Neural progenitor cell (in vitro differentiated cells): ENCODE results near the gene HAND2.

Experiments
- EZH2 ChIP-seq: fragments of 200-600 bp; sonication (generic); IDR thresholded peaks from 2 replicates; pipeline ENCODE4 v1.6.1; 2017; ENCODE audit warnings: antibody characterized with exemption, mild to moderate bottlenecking, moderate library complexity
- TF ChIP-seq, protein P1 (sequence below): fragments of 200-600 bp; sonication (generic); IDR thresholded peaks from 2 replicates; pipeline ENCODE4 v1.5.1; 2017; ENCODE audit warnings: antibody characterized with exemption, mild to moderate bottlenecking

DNA sequence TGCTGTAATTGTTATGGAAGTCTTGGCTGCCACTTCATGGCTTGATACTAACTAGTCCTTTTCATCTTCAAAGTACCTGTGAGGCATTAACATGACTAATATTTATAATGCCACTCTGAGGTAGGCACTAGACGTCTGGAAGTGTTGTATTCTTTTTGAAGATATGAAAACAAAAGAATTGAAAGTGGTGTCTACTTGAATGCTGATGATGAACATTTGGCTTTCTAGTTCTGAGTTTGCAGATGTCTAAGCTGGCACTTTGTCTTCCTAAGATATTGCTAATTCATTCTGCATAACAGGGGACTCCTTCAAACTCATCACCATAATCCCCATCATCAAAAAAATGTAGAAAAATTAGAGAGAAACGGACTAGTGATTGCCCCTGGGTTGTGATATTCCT, 41.6 kb upstream of the HAND2 start:
- TF ChIP-seq, protein P1, sequence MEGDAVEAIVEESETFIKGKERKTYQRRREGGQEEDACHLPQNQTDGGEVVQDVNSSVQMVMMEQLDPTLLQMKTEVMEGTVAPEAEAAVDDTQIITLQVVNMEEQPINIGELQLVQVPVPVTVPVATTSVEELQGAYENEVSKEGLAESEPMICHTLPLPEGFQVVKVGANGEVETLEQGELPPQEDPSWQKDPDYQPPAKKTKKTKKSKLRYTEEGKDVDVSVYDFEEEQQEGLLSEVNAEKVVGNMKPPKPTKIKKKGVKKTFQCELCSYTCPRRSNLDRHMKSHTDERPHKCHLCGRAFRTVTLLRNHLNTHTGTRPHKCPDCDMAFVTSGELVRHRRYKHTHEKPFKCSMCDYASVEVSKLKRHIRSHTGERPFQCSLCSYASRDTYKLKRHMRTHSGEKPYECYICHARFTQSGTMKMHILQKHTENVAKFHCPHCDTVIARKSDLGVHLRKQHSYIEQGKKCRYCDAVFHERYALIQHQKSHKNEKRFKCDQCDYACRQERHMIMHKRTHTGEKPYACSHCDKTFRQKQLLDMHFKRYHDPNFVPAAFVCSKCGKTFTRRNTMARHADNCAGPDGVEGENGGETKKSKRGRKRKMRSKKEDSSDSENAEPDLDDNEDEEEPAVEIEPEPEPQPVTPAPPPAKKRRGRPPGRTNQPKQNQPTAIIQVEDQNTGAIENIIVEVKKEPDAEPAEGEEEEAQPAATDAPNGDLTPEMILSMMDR, result no peak
- no peak for TF ChIP-seq EZH2
